Measurements from ENCODE around the gene NTF3.
A peak's percentile ranks its signal among the peaks of the same experiment; 100 is the strongest.

The NTF3 gene

GRCh38 chr12:5432011-5432400 lies at the start of gene NTF3:
TSS of gene NTF3 (plus strand) at chr12:5432108. CDS start at chr12:5432325, 217 bp downstream.
- DNase-seq, result no peak

GRCh38 chr12:5384015-5384414 lies 47.9 kb upstream of the NTF3 start:
- no peak for DNase-seq

- DNase-seq, result no peak
Observed at GRCh38 chr12:5388581-5389535, 43.0 kb upstream of the NTF3 start.

- no peak for DNase-seq
Observed at GRCh38 chr12:5390174-5390799, 41.6 kb upstream of the NTF3 start.

GRCh38 chr12:5391653-5392052 lies 40.3 kb upstream of the NTF3 start:
- no peak for DNase-seq

GRCh38 chr12:5392961-5393360 lies 38.9 kb upstream of the NTF3 start:
- no peak for DNase-seq

- no peak for DNase-seq
Observed at GRCh38 chr12:5395443-5396271, 36.3 kb upstream of the NTF3 start.

GRCh38 chr12:5396541-5396940 lies 35.4 kb upstream of the NTF3 start:
- no peak for DNase-seq

GRCh38 chr12:5399266-5399665 lies 32.6 kb upstream of the NTF3 start:
- DNase-seq, result no peak

GRCh38 chr12:5402009-5402935 lies 29.6 kb upstream of the NTF3 start:
- DNase-seq, result peak; percentile 1

- DNase-seq, result no peak
Observed at GRCh38 chr12:5403411-5403810, 28.5 kb upstream of the NTF3 start.

- DNase-seq, result no peak
Observed at GRCh38 chr12:5407034-5407856, 24.7 kb upstream of the NTF3 start.

GRCh38 chr12:5409619-5410018 lies 22.3 kb upstream of the NTF3 start:
- no peak for DNase-seq

GRCh38 chr12:5416571-5416970 lies 15.3 kb upstream of the NTF3 start:
- no peak for DNase-seq

GRCh38 chr12:5417500-5417899 lies 14.4 kb upstream of the NTF3 start:
- DNase-seq, result no peak

- DNase-seq, result no peak
Observed at GRCh38 chr12:5428332-5429221, 3.3 kb upstream of the NTF3 start.

- DNase-seq, result no peak
Observed at GRCh38 chr12:5429741-5430557, 2.0 kb upstream of the NTF3 start.

GRCh38 chr12:5430641-5431603 lies 986 bp upstream of the NTF3 start:
- no peak for DNase-seq
